ACC112 (cell line): ENCODE results near the gene TGIF2.
"Not testable (repeated sequence)": the region's sequence is repeated elsewhere in the genome, so short reads cannot be mapped to it uniquely, and the experiment has no call there.

Experiments
- H2AFZ ChIP-seq: fragments of 200-600 bp; sonication (generic); one replicate; pipeline ENCODE4 v1.6.0; 2017; ENCODE audit warnings: antibody characterized with exemption, low read length; ENCODE audit not compliant: unreplicated experiment
- H3K27ac ChIP-seq: fragments of 200-600 bp; sonication (generic); 2 replicates; pipeline ENCODE4 v1.5.1; 2014; ENCODE audit warnings: low read depth, mild to moderate bottlenecking, antibody characterized with exemption, low read length, moderate library complexity
- H3K27me3 ChIP-seq: fragments of 200-600 bp; sonication (generic); 2 replicates; pipeline ENCODE4 v1.6.1; 2014; ENCODE audit warnings: mild to moderate bottlenecking, antibody characterized with exemption, low read length, moderate library complexity, mixed read lengths; ENCODE audit not compliant: insufficient read depth
- H3K36me3 ChIP-seq: fragments of 200-600 bp; sonication (generic); 2 replicates; pipeline ENCODE4 v1.6.1; 2016; ENCODE audit warnings: mild to moderate bottlenecking, antibody characterized with exemption, low read length, moderate library complexity, mixed read lengths; ENCODE audit not compliant: insufficient read depth
- H3K4me1 ChIP-seq: fragments of 200-600 bp; sonication (generic); one replicate; pipeline ENCODE4 v1.6.1; 2016; ENCODE audit warnings: low read length, mixed read lengths; ENCODE audit not compliant: insufficient read depth, unreplicated experiment, control insufficient read depth
- H3K4me3 ChIP-seq: fragments of 200-600 bp; sonication (generic); 2 replicates; pipeline ENCODE4 v1.5.1; 2014; ENCODE audit warnings: mild to moderate bottlenecking, low read depth, low read length
- H3K79me2 ChIP-seq: fragments of 200-600 bp; sonication (generic); one replicate; pipeline ENCODE4 v1.6.0; 2016; ENCODE audit warnings: low read length; ENCODE audit not compliant: control insufficient read depth, unreplicated experiment, insufficient read depth

The TGIF2 gene

DNA sequence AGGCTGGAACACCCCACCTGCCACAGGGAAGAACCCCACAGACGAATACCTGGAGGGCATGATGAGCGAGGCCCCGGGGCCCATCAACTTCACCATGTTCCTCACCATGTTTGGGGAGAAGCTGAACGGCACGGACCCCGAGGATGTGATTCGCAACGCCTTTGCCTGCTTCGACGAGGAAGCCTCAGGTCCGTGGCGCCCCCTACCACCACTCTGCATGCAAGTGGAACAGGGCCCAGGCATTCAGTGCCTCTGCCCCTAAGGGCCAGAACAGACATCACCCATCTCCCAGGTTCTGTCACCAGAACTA is 25.4 kb upstream of the TGIF2 start:
- Histone ChIP-seq H3K4me1 (peaks cover 19% of the 10 kb centered on the region), H2AFZ (no peak overlapping the region), H3K36me3 (peaks cover 15% of the 10 kb centered on the region; the same call in 1 of the 2 replicates), H3K27ac (no peak overlapping the region), H3K4me3 (no peak overlapping the region), H3K79me2 (peaks cover 20% of the 10 kb centered on the region), H3K27me3 (no peaks in the 10 kb centered on the region)

DNA sequence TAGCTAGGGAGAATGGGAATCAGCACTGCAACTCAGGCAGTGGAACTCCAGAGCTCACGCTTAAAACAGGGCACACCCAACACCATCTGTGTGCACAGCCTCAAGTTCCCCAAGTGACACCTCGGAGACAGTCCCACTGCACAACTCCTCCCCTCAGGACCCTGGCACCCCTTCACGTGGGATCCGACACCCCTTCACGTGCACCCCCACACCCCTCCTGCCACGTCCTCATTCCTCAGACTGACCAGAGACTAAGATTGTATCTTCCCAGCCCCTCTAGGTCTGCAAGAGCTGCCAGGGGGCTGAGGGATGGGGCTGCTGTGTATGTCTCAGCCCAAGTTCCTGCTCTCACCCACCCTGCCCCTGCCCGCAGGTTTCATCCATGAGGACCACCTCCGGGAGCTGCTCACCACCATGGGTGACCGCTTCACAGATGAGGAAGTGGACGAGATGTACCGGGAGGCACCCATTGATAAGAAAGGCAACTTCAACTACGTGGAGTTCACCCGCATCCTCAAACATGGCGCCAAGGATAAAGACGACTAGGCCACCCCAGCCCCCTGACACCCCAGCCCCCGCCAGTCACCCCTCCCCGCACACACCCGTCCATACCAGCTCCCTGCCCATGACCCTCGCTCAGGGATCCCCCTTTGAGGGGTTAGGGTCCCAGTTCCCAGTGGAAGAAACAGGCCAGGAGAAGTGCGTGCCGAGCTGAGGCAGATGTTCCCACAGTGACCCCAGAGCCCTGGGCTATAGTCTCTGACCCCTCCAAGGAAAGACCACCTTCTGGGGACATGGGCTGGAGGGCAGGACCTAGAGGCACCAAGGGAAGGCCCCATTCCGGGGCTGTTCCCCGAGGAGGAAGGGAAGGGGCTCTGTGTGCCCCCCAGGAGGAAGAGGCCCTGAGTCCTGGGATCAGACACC is 24.4 kb upstream of the TGIF2 start:
- Histone ChIP-seq H3K27ac (no peak overlapping the region), H3K4me1 (peaks cover 10% of the 10 kb centered on the region), H3K79me2 (peaks cover 10% of the 10 kb centered on the region), H3K36me3 (peaks cover 15% of the 10 kb centered on the region; the same call in 1 of the 2 replicates), H2AFZ (no peak overlapping the region), H3K27me3 (no peaks in the 10 kb centered on the region), H3K4me3 (no peak overlapping the region)

GRCh38 chr20:36549628-36549941 is 23.8 kb upstream of the TGIF2 start:
- Histone ChIP-seq H3K4me3 (no peak overlapping the region), H3K36me3 (peaks cover 15% of the 10 kb centered on the region; the same call in 1 of the 2 replicates), H3K4me1 (peaks cover 4% of the 10 kb centered on the region), H3K27me3 (no peaks in the 10 kb centered on the region), H2AFZ (no peak overlapping the region), H3K79me2 (peaks cover 4% of the 10 kb centered on the region), H3K27ac (no peak overlapping the region)

DNA sequence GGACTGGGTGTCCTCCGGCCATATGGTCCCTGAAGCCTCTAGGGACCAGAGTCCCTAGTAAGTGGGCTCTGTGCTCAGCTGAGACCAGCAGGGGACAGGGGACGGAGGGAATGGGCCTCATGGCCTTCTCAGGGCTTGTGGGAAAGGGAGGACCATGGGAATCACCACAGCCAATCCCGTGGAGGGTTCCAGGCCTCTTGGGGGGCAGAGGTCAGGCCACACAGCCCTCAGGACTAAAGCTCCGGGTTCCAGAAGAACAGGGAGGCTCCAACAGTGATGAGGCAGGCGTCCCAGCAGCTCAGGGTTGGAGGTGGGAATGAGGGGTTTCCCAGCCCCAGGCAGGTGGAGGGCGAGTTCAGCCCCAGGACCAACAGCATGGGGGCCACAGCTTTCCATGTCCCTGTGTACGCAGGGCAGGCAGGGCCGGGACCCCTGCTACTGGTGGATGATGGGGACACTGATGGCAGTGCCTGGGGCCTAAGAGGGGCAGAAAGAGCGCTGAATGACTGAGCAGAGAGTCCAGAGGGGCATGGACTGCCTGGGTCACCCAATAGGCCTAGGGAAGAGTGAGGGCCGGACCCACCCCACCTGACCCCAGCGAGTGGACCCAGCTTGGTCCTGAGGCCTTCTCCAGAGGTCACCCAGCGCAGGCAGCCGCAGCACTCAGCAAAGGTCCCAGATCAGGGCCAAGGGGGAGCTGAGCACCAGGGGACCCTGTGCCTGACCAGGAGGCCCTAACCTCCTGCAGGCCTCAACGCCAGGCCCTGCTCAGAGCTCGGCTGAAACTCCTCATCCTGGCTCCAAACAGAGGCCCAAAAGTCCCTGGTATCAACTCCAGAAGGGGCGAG is 23.2 kb upstream of the TGIF2 start:
- Histone ChIP-seq H3K36me3 (peaks cover 15% of the 10 kb centered on the region; the same call in 1 of the 2 replicates), H3K4me3 (no peak overlapping the region), H3K27me3 (no peaks in the 10 kb centered on the region), H3K27ac (no peak overlapping the region), H2AFZ (no peak overlapping the region), H3K79me2 (no peaks in the 10 kb centered on the region), H3K4me1 (no peaks in the 10 kb centered on the region)

DNA sequence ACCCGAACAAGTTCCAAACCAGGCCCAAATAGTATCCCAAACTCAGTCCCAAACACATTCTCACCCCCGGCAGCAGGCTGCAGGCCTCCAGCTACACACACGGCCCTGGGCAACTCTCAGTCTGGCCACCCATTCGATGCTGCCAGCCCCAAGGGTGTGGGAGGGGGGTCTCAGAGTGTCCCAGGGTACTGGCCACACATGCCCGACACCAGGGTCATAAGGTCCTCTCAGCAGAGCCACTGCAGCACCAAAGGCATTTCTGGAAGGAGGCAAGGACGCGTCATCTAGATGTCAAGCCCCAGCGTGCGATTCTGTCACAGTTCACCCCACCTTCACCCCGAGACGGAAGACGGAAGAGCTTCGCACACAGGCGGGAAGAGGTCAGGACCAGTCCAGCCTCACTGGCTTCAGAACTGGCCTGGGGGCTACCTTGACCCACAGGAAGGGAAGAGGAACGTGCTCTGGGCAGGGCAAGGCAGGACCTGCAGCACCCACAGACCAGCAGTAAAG is 22.6 kb upstream of the TGIF2 start:
- Histone ChIP-seq H3K27ac (no peak overlapping the region), H2AFZ (no peak overlapping the region)

DNA sequence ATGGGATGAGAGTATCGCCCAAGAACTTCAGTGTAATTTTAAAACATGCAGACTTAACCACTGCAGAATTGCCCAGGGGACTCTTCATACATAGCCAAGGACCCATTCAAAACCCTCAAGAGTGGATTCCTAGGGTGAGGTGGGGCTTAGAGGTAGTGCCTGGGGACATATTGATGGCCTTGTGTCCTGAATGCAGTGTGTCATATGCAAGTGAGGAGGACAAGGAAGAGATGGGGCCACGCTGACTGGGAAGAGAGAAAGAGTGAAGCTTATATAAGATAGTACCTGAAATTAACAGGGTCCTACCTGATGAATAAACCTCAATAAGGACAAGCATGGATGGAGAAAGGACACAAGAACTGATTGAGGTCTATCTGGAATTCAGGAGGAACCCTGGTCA is 18.1 kb upstream of the TGIF2 start:
- no peaks in the 10 kb centered on the region for H3K27me3 ChIP-seq
- no peaks in the 10 kb centered on the region for H3K36me3 ChIP-seq
- H3K4me1 ChIP-seq = no peaks in the 10 kb centered on the region
- H2AFZ ChIP-seq = no peak overlapping the region
- H3K27ac ChIP-seq = no peak overlapping the region
- no peak overlapping the region for H3K4me3 ChIP-seq
- H3K79me2 ChIP-seq = no peaks in the 10 kb centered on the region

More for the DNA sequence above, 22.6 kb upstream of the TGIF2 start:
- H3K27me3 ChIP-seq = no peaks in the 10 kb centered on the region
- no peaks in the 10 kb centered on the region for H3K4me1 ChIP-seq
- no peak overlapping the region for H3K4me3 ChIP-seq
- H3K36me3 ChIP-seq = peaks cover 15% of the 10 kb centered on the region; the same call in 1 of the 2 replicates
- no peaks in the 10 kb centered on the region for H3K79me2 ChIP-seq

GRCh38 chr20:36562724-36563123 is 10.7 kb upstream of the TGIF2 start:
- H2AFZ ChIP-seq = no peak overlapping the region
- H3K79me2 ChIP-seq = no peaks in the 10 kb centered on the region

DNA sequence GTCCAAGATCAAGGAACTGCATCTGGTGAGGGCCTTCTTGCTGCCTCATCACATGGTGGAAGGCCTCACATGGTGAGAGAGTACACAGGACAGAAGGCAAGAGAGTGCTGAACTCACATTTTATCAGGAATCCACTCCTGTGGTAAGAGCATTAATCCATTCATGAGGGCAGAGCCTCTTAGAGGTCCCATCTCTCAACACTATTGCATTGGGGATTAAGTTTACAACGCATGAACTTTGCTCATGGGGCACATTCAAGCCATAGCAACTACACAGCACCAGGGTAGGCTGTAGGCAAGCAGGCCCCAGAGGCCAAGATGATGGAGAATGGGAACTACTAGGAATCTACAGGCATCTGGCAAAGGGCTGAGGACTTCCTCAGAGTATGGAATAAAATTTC is 10.0 kb upstream of the TGIF2 start:
- H3K4me3 ChIP-seq = no peak overlapping the region
- H2AFZ ChIP-seq = no peak overlapping the region
- 0 out of 2 replicates have a peak, but pooled peaks cover 3% of the 10 kb centered on the region for H3K36me3 ChIP-seq
- no peak overlapping the region for H3K27ac ChIP-seq
- no peaks in the 10 kb centered on the region for H3K27me3 ChIP-seq
- no peaks in the 10 kb centered on the region for H3K79me2 ChIP-seq
- H3K4me1 ChIP-seq = no peaks in the 10 kb centered on the region

More at GRCh38 chr20:36562724-36563123, 10.7 kb upstream of the TGIF2 start:
- Histone ChIP-seq H3K4me3 (no peak overlapping the region), H3K27ac (no peak overlapping the region), H3K4me1 (no peaks in the 10 kb centered on the region), H3K36me3 (0 out of 2 replicates have a peak, but pooled peaks cover 3% of the 10 kb centered on the region), H3K27me3 (no peaks in the 10 kb centered on the region)

- H3K27ac ChIP-seq, H3K36me3 ChIP-seq, H3K4me1 ChIP-seq, H3K79me2 ChIP-seq, H3K27me3 ChIP-seq, H3K4me3 ChIP-seq, H2AFZ ChIP-seq: not testable (repeated sequence)
Measured at GRCh38 chr20:36564078-36564725, 9.2 kb upstream of the TGIF2 start.

GRCh38 chr20:36564726-36565121 is 8.7 kb upstream of the TGIF2 start:
- not testable (repeated sequence) for H3K27me3 ChIP-seq, H3K4me1 ChIP-seq, H3K4me3 ChIP-seq, H3K36me3 ChIP-seq, H2AFZ ChIP-seq, H3K79me2 ChIP-seq, H3K27ac ChIP-seq
